CD4-positive, alpha-beta memory T cell (primary cell): Measurements from ENCODE around the gene ZC3H18. TPM values are rescaled to one million over a fixed set of nuclear protein-coding genes. Genes with fewer than 3 reads are reported as not detected.
A peak's percentile ranks its signal among the peaks of the same experiment; 100 is the strongest.

Experiments
- CTCF ChIA-PET: fragments of 350-600 bp; sonication (Branson Sonifier 250); formaldehyde crosslinking; loops from one replicate; lab custom pipeline; 2021; ENCODE audit warnings: inconsistent platforms; ENCODE audit not compliant: partially characterized antibody; lab: Charles Lee
- POLR2A ChIA-PET: fragments of 350-600 bp; sonication (Branson Sonifier 250); formaldehyde crosslinking; loops from one replicate; lab custom pipeline; 2021; ENCODE audit not compliant: partially characterized antibody; lab: Charles Lee
- DNase-seq, 5 donors: peaks; one replicate each; pipeline versions ENCODE4 v3.0.0 to v3.0.0-alpha.2; 2020 to 2022; ENCODE audit warnings: mixed read lengths in 1 of 5
- H3K27ac ChIP-seq: one replicate; pipeline ENCODE4 v1.7.0; 2013; ENCODE audit warnings: low read depth, low read length
- H3K27me3 ChIP-seq: 2 replicates; pipeline ENCODE4 v1.7.0; 2013; ENCODE audit warnings: mild to moderate bottlenecking, low read length, moderate library complexity; ENCODE audit not compliant: insufficient read depth
- H3K36me3 ChIP-seq: 2 replicates; pipeline ENCODE4 v1.7.0; 2013; ENCODE audit warnings: mild to moderate bottlenecking, low read length, moderate library complexity; ENCODE audit not compliant: insufficient read depth
- H3K4me1 ChIP-seq: 2 replicates; pipeline ENCODE4 v1.7.0; 2013; ENCODE audit warnings: mild to moderate bottlenecking, low read length, moderate library complexity; ENCODE audit not compliant: insufficient read depth
- H3K4me3 ChIP-seq, 2 donors: one replicate each; pipeline ENCODE4 v1.7.0; 2013; ENCODE audit warnings: low read length in 2 of 2, mild to moderate bottlenecking in 1 of 2
- H3K9me3 ChIP-seq, 2 donors: one replicate each; pipeline ENCODE4 v1.7.0; 2013; ENCODE audit warnings: low read length in 2 of 2, control low read depth in 1 of 2; ENCODE audit not compliant: control insufficient read depth in 1 of 2
- H3K27ac Mint-ChIP-seq, 7 donors: one replicate each; pipeline ENCODE4 v1.8.0; 2020 to 2021; ENCODE audit warnings: mixed read lengths in 7 of 7, mild to moderate bottlenecking in 6 of 7, inconsistent platforms in 3 of 7, moderate library complexity in 3 of 7
- H3K27me3 Mint-ChIP-seq, 2 donors: one replicate each; pipeline ENCODE4 v1.8.0; 2020 to 2021; ENCODE audit warnings: mixed read lengths in 2 of 2
- H3K36me3 Mint-ChIP-seq, 2 donors: one replicate each; pipeline ENCODE4 v1.8.0; 2020 to 2021; ENCODE audit warnings: mixed read lengths in 2 of 2, inconsistent platforms in 1 of 2, mild to moderate bottlenecking in 1 of 2
- H3K4me1 Mint-ChIP-seq, 4 donors: one replicate each; pipeline ENCODE4 v1.8.0; 2020 to 2021; ENCODE audit warnings: mixed read lengths in 4 of 4, mild to moderate bottlenecking in 1 of 4
- H3K4me3 Mint-ChIP-seq, 8 donors: one replicate each; pipeline ENCODE4 v1.8.0; 2020 to 2021; ENCODE audit warnings: mixed read lengths in 8 of 8, mild to moderate bottlenecking in 7 of 8, moderate library complexity in 6 of 8, inconsistent platforms in 3 of 8
- H3K9me3 Mint-ChIP-seq, 8 donors: one replicate each; pipeline ENCODE4 v1.8.0; 2020 to 2021; ENCODE audit warnings: mixed read lengths in 8 of 8, mild to moderate bottlenecking in 5 of 8, inconsistent platforms in 3 of 8, moderate library complexity in 1 of 8
- intact Hi-C: fragments of 100-400 bp; cut with micrococcal nuclease; formaldehyde crosslinking; loops from one replicate; pipeline ENCODE4 v1.15.1; 2023
- polyA plus RNA-seq, 2 donors: library from polyadenylated mRNA; unstranded; fragments of 300-500 nt; fragmentation: Illumina TruSeq; gene quantifications; one replicate each; pipeline ENCODE4 v1.2.3, GENCODE V29; 2021
- total RNA-seq, 2 experiments: library from RNA; stranded (reverse); gene quantifications; one replicate each; pipeline ENCODE4 v1.2.3, GENCODE V29; 2021

Gene ZC3H18
- total and polyA plus RNA-seq, 4 experiments from 2014 or later = 3.0 to 91.5 (median 54.0) TPM

GRCh38 chr16:88595921-88596320, 25.7 kb downstream of the ZC3H18 start:
- H3K27ac Mint-ChIP-seq = no peak overlapping the region
- Histone ChIP-seq H3K27me3 (no peaks in the 10 kb centered on the region), H3K4me1 (peaks cover 11% of the 10 kb centered on the region), H3K9me3 (no peaks in the 10 kb centered on the region), H3K27ac (no peak overlapping the region), H3K4me3 (no peak overlapping the region), H3K36me3 (peaks cover 38% of the 10 kb centered on the region)
- no peaks in the 10 kb centered on the region for H3K27me3 Mint-ChIP-seq
- no peaks in the 10 kb centered on the region for H3K9me3 Mint-ChIP-seq
- ChIA-PET CTCF (no interaction called here), POLR2A (no interaction called here)
- H3K4me3 Mint-ChIP-seq = no peak overlapping the region
- no peak for DNase-seq
- peaks cover 24 to 42% of the 10 kb centered on the region in 2 donors for H3K36me3 Mint-ChIP-seq
- intact Hi-C loops = no loop called here
- H3K4me1 Mint-ChIP-seq = peaks cover 11 to 24% (median 15%) of the 10 kb centered on the region in 4 donors

GRCh38 chr16:88596483-88596882, 26.3 kb downstream of the ZC3H18 start:
- H3K4me1 Mint-ChIP-seq = peaks cover 9 to 22% (median 14%) of the 10 kb centered on the region in 4 donors
- Histone ChIP-seq H3K27me3 (no peaks in the 10 kb centered on the region), H3K36me3 (peaks cover 43% of the 10 kb centered on the region), H3K27ac (no peak overlapping the region), H3K4me3 (no peak overlapping the region), H3K9me3 (no peaks in the 10 kb centered on the region), H3K4me1 (peaks cover 7% of the 10 kb centered on the region)
- no peak overlapping the region for H3K4me3 Mint-ChIP-seq
- intact Hi-C loops = no loop called here
- H3K9me3 Mint-ChIP-seq = no peaks in the 10 kb centered on the region
- peaks cover 23 to 45% of the 10 kb centered on the region in 2 donors for H3K36me3 Mint-ChIP-seq
- DNase-seq = no peak
- CTCF ChIA-PET = interaction anchor here (0.9 kb wide), 1 partner anchor 24 kb away, joined by 4 read pairs; no protein-coding TSS in a partner anchor
- POLR2A ChIA-PET = no interaction called here
- no peaks in the 10 kb centered on the region for H3K27me3 Mint-ChIP-seq
- peak overlapping the region in 1 of 7 donors; percentile 46 for H3K27ac Mint-ChIP-seq

- H3K9me3 Mint-ChIP-seq = no peaks in the 10 kb centered on the region
- H3K4me1 Mint-ChIP-seq = peaks cover 0 to 11% (median 6%) of the 10 kb centered on the region in 4 donors
- Histone ChIP-seq H3K4me3 (no peak overlapping the region), H3K36me3 (peaks cover 46% of the 10 kb centered on the region), H3K9me3 (no peaks in the 10 kb centered on the region), H3K27ac (no peak overlapping the region), H3K27me3 (no peaks in the 10 kb centered on the region), H3K4me1 (no peaks in the 10 kb centered on the region)
- no peak for DNase-seq
- POLR2A ChIA-PET = no interaction called here
- H3K4me3 Mint-ChIP-seq = no peak overlapping the region
- CTCF ChIA-PET = no interaction called here
- peaks cover 14 to 46% of the 10 kb centered on the region in 2 donors for H3K36me3 Mint-ChIP-seq
- no peaks in the 10 kb centered on the region for H3K27me3 Mint-ChIP-seq
- H3K27ac Mint-ChIP-seq = no peak overlapping the region
- intact Hi-C loops = no loop called here
Observed at GRCh38 chr16:88597856-88598491, 27.8 kb downstream of the ZC3H18 start.

GRCh38 chr16:88599092-88599733, 29.0 kb downstream of the ZC3H18 start:
- no peaks in the 10 kb centered on the region for H3K27me3 ChIP-seq
- H3K27me3 Mint-ChIP-seq = no peaks in the 10 kb centered on the region
- H3K27ac ChIP-seq = no peak overlapping the region
- ChIA-PET CTCF (interaction anchor here (0.9 kb wide), 1 partner anchor 81 kb away, joined by 3 read pairs; no protein-coding TSS in a partner anchor), POLR2A (interaction anchor here (0.8 kb wide), 1 partner anchor 15 kb away, joined by 3 read pairs; no protein-coding TSS in a partner anchor)
- H3K4me1 Mint-ChIP-seq = peaks cover 0 to 9% (median 5%) of the 10 kb centered on the region in 4 donors
- no peak for DNase-seq
- peaks cover 16 to 41% of the 10 kb centered on the region in 2 donors for H3K36me3 Mint-ChIP-seq
- H3K4me3 Mint-ChIP-seq = no peak overlapping the region
- no peaks in the 10 kb centered on the region for H3K4me1 ChIP-seq
- peaks cover 36% of the 10 kb centered on the region for H3K36me3 ChIP-seq
- no peaks in the 10 kb centered on the region for H3K9me3 Mint-ChIP-seq
- H3K9me3 ChIP-seq = no peaks in the 10 kb centered on the region
- H3K4me3 ChIP-seq = no peak overlapping the region
- intact Hi-C loops = no loop called here
- H3K27ac Mint-ChIP-seq = peak overlapping the region in 2 of 7 donors; percentile 10 to 66

DNA sequence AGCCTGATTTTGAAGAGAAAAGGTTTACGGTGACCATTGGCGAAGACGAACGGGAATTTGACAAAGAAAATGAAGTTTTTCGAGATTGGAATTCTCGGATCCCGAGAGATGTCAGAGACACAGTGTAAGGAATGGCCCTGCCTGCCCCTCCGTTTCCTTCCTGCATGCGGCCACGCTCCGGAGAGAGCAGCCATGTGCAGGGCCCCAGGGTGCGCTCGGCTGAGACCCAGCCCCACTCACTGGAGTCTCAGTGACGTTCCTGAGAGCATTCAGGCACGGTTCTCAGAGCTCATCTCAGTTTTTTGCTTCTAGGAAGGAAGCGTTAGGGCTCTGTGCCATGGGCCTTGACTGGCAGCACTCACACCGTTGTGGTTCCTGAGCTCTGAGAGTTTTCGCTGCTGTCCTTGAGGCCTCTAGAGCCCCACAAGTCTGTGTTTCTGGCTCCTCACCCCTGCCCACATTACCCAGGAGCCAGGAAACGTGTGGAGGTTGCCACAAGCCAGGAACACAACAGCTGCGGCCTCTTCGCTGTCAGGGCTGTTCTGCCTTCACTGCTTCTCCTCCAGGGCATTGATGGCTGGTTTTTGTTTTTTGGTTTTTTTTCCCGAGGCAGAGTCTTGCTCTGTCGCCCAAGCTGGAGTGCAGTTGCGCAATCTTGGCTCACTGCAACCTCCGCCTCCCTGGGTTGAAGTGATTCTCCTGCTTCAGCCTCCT, 29.8 kb downstream of the ZC3H18 start:
- no peaks in the 10 kb centered on the region for H3K9me3 ChIP-seq
- CTCF ChIA-PET = interaction anchor here (0.5 to 0.9 kb wide), 2 partner anchors 80 to 143 kb away, joined by 3 read pairs; no protein-coding TSS in a partner anchor
- Mint-ChIP-seq H3K4me3 (no peak overlapping the region), H3K4me1 (peaks cover 0 to 9% (median 3%) of the 10 kb centered on the region in 4 donors), H3K27ac (peak overlapping the region in 1 of 7 donors; percentile 50), H3K36me3 (peaks cover 16 to 44% of the 10 kb centered on the region in 2 donors), H3K27me3 (no peaks in the 10 kb centered on the region), H3K9me3 (no peaks in the 10 kb centered on the region)
- no peaks in the 10 kb centered on the region for H3K27me3 ChIP-seq
- no peaks in the 10 kb centered on the region for H3K4me1 ChIP-seq
- intact Hi-C loops = no loop called here
- H3K27ac ChIP-seq = no peak overlapping the region
- POLR2A ChIA-PET = no interaction called here
- no peak overlapping the region for H3K4me3 ChIP-seq
- peaks cover 41% of the 10 kb centered on the region for H3K36me3 ChIP-seq
- no peak for DNase-seq

- Mint-ChIP-seq H3K36me3 (peaks cover 16 to 43% of the 10 kb centered on the region in 2 donors), H3K27ac (peak overlapping the region in 2 of 7 donors; percentile 12 to 22)
- CTCF ChIA-PET = interaction anchor here (0.5 kb wide), 1 partner anchor 143 kb away, joined by 3 read pairs; no protein-coding TSS in a partner anchor
Observed at GRCh38 chr16:88600539-88600896, 30.3 kb downstream of the ZC3H18 start.

More at GRCh38 chr16:88600539-88600896, 30.3 kb downstream of the ZC3H18 start:
- H3K4me1 Mint-ChIP-seq = peaks cover 0 to 9% (median 3%) of the 10 kb centered on the region in 4 donors
- Histone ChIP-seq H3K4me3 (no peak overlapping the region), H3K9me3 (no peaks in the 10 kb centered on the region), H3K27me3 (no peaks in the 10 kb centered on the region), H3K27ac (no peak overlapping the region), H3K36me3 (peaks cover 45% of the 10 kb centered on the region), H3K4me1 (no peaks in the 10 kb centered on the region)
- POLR2A ChIA-PET = no interaction called here
- H3K9me3 Mint-ChIP-seq = no peaks in the 10 kb centered on the region
- no peak overlapping the region for H3K4me3 Mint-ChIP-seq
- no peak for DNase-seq
- no peaks in the 10 kb centered on the region for H3K27me3 Mint-ChIP-seq
- intact Hi-C loops = no loop called here
